HEK293 (cell line): ENCODE results near the gene PHKA2.

ENCODE experiments used
- CTCF ChIA-PET: fragments of 350-600 bp; formaldehyde crosslinking; extraction: SDS; loops from one replicate; lab custom pipeline; 2021; ENCODE audit warnings: antibody characterized with exemption; lab: Yijun Ruan, JAX
- POLR2A ChIA-PET: fragments of 300-600 bp; formaldehyde crosslinking; extraction: SDS; loops from one replicate; lab custom pipeline; 2020; ENCODE audit warnings: antibody characterized with exemption, inconsistent platforms; lab: Yijun Ruan, JAX
- H3K27ac ChIP-seq: fragments of 200-500 bp; sonication (Bioruptor generic); 2 replicates; pipeline ENCODE4 v1.5.1; 2014; ENCODE audit warnings: low read depth, low read length, control low read depth, inconsistent platforms; ENCODE audit errors: extremely low read depth
- H3K36me3 ChIP-seq, 2 experiments: fragments of 200-500 bp in 1 of 2; sonication (Bioruptor generic) in 1 of 2; 1 replicate in 1 of 2; 2 replicates in 1 of 2; pipeline ENCODE4 v1.5.1; 2014 to 2017; ENCODE audit warnings: inconsistent platforms in 2 of 2, low read length in 2 of 2; ENCODE audit not compliant: control insufficient read depth in 2 of 2, insufficient read depth in 1 of 2
- H3K4me1 ChIP-seq: fragments of 200-500 bp; sonication (Bioruptor generic); 2 replicates; pipeline ENCODE4 v1.5.1; 2014; ENCODE audit warnings: mild to moderate bottlenecking, low read length, inconsistent platforms; ENCODE audit not compliant: control insufficient read depth, insufficient read depth
- H3K4me3 ChIP-seq: 2 replicates; pipeline ENCODE4 v1.5.1; 2011; ENCODE audit warnings: low read depth, mild to moderate bottlenecking, control low read depth, low read length, moderate library complexity
- H3K9me3 ChIP-seq: fragments of 200-500 bp; sonication (Bioruptor generic); 2 replicates; pipeline ENCODE4 v1.5.1; 2014; ENCODE audit warnings: low read depth, low read length, inconsistent platforms; ENCODE audit not compliant: control insufficient read depth, insufficient read depth
- GFI1B ChIP-seq: fragments of 450-650 bp; formaldehyde crosslinking; IDR thresholded peaks from 2 replicates; pipeline ENCODE4 v1.5.1; 2016; ENCODE audit warnings: missing biosample characterization, missing genetic modification characterization
- GLI4 ChIP-seq: fragments of 450-650 bp; formaldehyde crosslinking; IDR thresholded peaks from 2 replicates; pipeline ENCODE4 v1.5.1; 2016; ENCODE audit warnings: missing biosample characterization, missing genetic modification characterization
- INSM2 ChIP-seq: fragments of 450-650 bp; formaldehyde crosslinking; IDR thresholded peaks from 2 replicates; pipeline ENCODE4 v1.5.1; 2016; ENCODE audit warnings: missing biosample characterization, missing genetic modification characterization
- KLF7 ChIP-seq: fragments of 450-650 bp; formaldehyde crosslinking; IDR thresholded peaks from 2 replicates; pipeline ENCODE4 v1.5.1; 2016; ENCODE audit warnings: missing biosample characterization, missing genetic modification characterization, borderline replicate concordance
- PBX3 ChIP-seq: sonication (generic); formaldehyde crosslinking; IDR thresholded peaks from 2 replicates; pipeline ENCODE4 v1.8.1; 2022; ENCODE audit warnings: mild to moderate bottlenecking, moderate library complexity, missing genetic modification reagents
- ZBTB17 ChIP-seq: fragments of 450-650 bp; formaldehyde crosslinking; IDR thresholded peaks from 2 replicates; pipeline ENCODE4 v1.5.1; 2016; ENCODE audit warnings: missing biosample characterization, missing genetic modification characterization
- ZEB2 ChIP-seq: fragments of 450-650 bp; formaldehyde crosslinking; IDR thresholded peaks from 2 replicates; pipeline ENCODE4 v1.5.1; 2016; ENCODE audit warnings: missing biosample characterization, missing genetic modification characterization
- ZFP41 ChIP-seq: fragments of 450-650 bp; formaldehyde crosslinking; IDR thresholded peaks from 2 replicates; pipeline ENCODE4 v1.5.1; 2016; ENCODE audit warnings: missing biosample characterization, missing genetic modification characterization, borderline replicate concordance
- ZNF157 ChIP-seq: fragments of 450-650 bp; formaldehyde crosslinking; IDR thresholded peaks from 2 replicates; pipeline ENCODE4 v1.5.1; 2016; ENCODE audit warnings: missing biosample characterization, missing genetic modification characterization
- ZNF184 ChIP-seq: fragments of 450-650 bp; IDR thresholded peaks from 2 replicates; pipeline ENCODE4 v1.5.1; 2018; ENCODE audit warnings: missing biosample characterization, mild to moderate bottlenecking, missing genetic modification characterization
- ZNF274 ChIP-seq, 2 experiments: fragments of 200-500 bp in 1 of 2; fragments of 450-650 bp in 1 of 2; sonication (Bioruptor generic) in 1 of 2; formaldehyde crosslinking in 1 of 2; IDR thresholded peaks; 2 replicates each; pipeline versions ENCODE4 v1.5.1 to v1.6.1; 2014 to 2016; ENCODE audit warnings: borderline replicate concordance in 1 of 2, inconsistent platforms in 1 of 2, low read length in 1 of 2, missing biosample characterization in 1 of 2, missing genetic modification characterization in 1 of 2
- ZNF391 ChIP-seq: fragments of 450-650 bp; formaldehyde crosslinking; IDR thresholded peaks from 2 replicates; pipeline ENCODE4 v1.5.1; 2016; ENCODE audit warnings: low read depth, missing biosample characterization, missing genetic modification characterization, borderline replicate concordance
- ZNF394 ChIP-seq: fragments of 450-650 bp; formaldehyde crosslinking; IDR thresholded peaks from 2 replicates; pipeline ENCODE4 v1.5.1; 2016; ENCODE audit warnings: missing biosample characterization, missing genetic modification characterization, mild to moderate bottlenecking, moderate library complexity, borderline replicate concordance
- ZNF48 ChIP-seq: fragments of 450-650 bp; formaldehyde crosslinking; IDR thresholded peaks from 2 replicates; pipeline ENCODE4 v1.5.1; 2016; ENCODE audit warnings: missing biosample characterization, missing genetic modification characterization
- ZNF488 ChIP-seq: fragments of 450-650 bp; formaldehyde crosslinking; IDR thresholded peaks from 2 replicates; pipeline ENCODE4 v1.5.1; 2016; ENCODE audit warnings: missing biosample characterization, missing genetic modification characterization
- ZNF510 ChIP-seq: fragments of 450-650 bp; formaldehyde crosslinking; IDR thresholded peaks from 2 replicates; pipeline ENCODE4 v1.5.1; 2018; ENCODE audit warnings: mild to moderate bottlenecking, missing genetic modification characterization, missing biosample characterization; ENCODE audit not compliant: insufficient replicate concordance
- ZNF529 ChIP-seq: fragments of 450-650 bp; formaldehyde crosslinking; IDR thresholded peaks from 2 replicates; pipeline ENCODE4 v1.5.1; 2017; ENCODE audit warnings: missing genetic modification characterization, missing biosample characterization; ENCODE audit not compliant: insufficient replicate concordance
- ZNF530 ChIP-seq: fragments of 450-650 bp; formaldehyde crosslinking; IDR thresholded peaks from 2 replicates; pipeline ENCODE4 v1.5.1; 2016; ENCODE audit warnings: low read depth, missing biosample characterization, missing genetic modification characterization
- ZNF626 ChIP-seq: fragments of 450-650 bp; sonication (Bioruptor Pico); formaldehyde crosslinking; IDR thresholded peaks from 2 replicates; pipeline ENCODE4 v1.5.1; 2018; ENCODE audit warnings: missing biosample characterization, missing genetic modification characterization, inconsistent platforms
- ZNF654 ChIP-seq: fragments of 450-650 bp; formaldehyde crosslinking; IDR thresholded peaks from 2 replicates; pipeline ENCODE4 v1.5.1; 2016; ENCODE audit warnings: low read depth, missing biosample characterization, missing genetic modification characterization
- ZNF658 ChIP-seq: fragments of 450-650 bp; formaldehyde crosslinking; IDR thresholded peaks from 2 replicates; pipeline ENCODE4; 2016; ENCODE audit warnings: missing biosample characterization, missing genetic modification characterization
- ZNF791 ChIP-seq: fragments of 450-650 bp; formaldehyde crosslinking; IDR thresholded peaks from 2 replicates; pipeline ENCODE4 v1.5.1; 2016; ENCODE audit warnings: missing biosample characterization, missing genetic modification characterization
- TF ChIP-seq, protein P1 (sequence below): fragments of 450-650 bp; formaldehyde crosslinking; IDR thresholded peaks from 2 replicates; pipeline ENCODE4 v1.5.1; 2016; ENCODE audit warnings: missing biosample characterization, missing genetic modification characterization
- TF ChIP-seq, protein P2 (sequence below): fragments of 450-650 bp; formaldehyde crosslinking; conservative IDR thresholded peaks from 2 replicates; pipeline ENCODE4 v1.5.1; 2016; ENCODE audit warnings: low read depth, missing biosample characterization, missing genetic modification characterization
- TF ChIP-seq, protein P3 (sequence below): fragments of 450-650 bp; formaldehyde crosslinking; IDR thresholded peaks from 2 replicates; pipeline ENCODE4 v1.5.1; 2016; ENCODE audit warnings: missing biosample characterization, missing genetic modification characterization, borderline replicate concordance
- TF ChIP-seq, protein P4 (sequence below): fragments of 450-650 bp; formaldehyde crosslinking; IDR thresholded peaks from 2 replicates; pipeline ENCODE4 v1.5.1; 2017; ENCODE audit warnings: missing biosample characterization, missing genetic modification characterization

The PHKA2 gene

DNA sequence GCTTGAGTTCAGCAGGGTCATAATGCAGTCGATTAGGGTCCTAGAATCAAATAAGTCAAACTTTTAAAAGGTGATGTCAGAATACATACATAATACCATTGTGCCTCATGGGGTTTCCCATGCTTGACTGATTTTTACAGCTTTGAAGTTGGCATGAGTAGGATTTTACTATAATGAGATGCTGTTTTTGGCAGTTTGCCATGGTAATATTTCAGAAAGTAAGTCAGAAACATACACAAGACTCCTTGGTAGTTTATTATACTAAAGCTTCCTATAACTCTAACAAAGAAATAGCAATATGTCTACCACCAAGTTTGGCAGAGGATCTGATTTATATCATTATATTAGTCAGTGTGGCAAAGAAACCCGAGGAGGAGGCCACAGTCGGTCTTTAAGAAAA, 45.2 kb downstream of the PHKA2 start:
- Histone ChIP-seq H3K4me3 (no peak overlapping the region), H3K4me1 (peaks cover 2% of the 10 kb centered on the region; the same call in 1 of the 2 replicates), H3K9me3 (no peaks in the 10 kb centered on the region), H3K36me3 (peaks cover 4 to 61% of the 10 kb centered on the region in 2 experiments; a peak in 2 of 3 replicates), H3K27ac (no peak overlapping the region)
- POLR2A ChIA-PET = no interaction called here
- CTCF ChIA-PET = interaction anchor here (0.6 to 0.8 kb wide), 3 partner anchors 13 to 1051 kb away, joined by 3 read pairs; no protein-coding TSS in a partner anchor
- no peak for TF ChIP-seq ZNF274 (IDR thresholded peaks at IDR 0.05; ENCODE audit: low read length)
- no peak for TF ChIP-seq ZNF274 (tag by site-specific recombination; IDR thresholded peaks at IDR 0.05; ENCODE audit: borderline replicate concordance)
- peak; percentile 62; the same call in 1 of the 2 replicates for TF ChIP-seq ZBTB17 (tag by site-specific recombination)
- TF ChIP-seq ZNF184 (tag by site-specific recombination) = peak; percentile 89
- TF ChIP-seq, protein P1, sequence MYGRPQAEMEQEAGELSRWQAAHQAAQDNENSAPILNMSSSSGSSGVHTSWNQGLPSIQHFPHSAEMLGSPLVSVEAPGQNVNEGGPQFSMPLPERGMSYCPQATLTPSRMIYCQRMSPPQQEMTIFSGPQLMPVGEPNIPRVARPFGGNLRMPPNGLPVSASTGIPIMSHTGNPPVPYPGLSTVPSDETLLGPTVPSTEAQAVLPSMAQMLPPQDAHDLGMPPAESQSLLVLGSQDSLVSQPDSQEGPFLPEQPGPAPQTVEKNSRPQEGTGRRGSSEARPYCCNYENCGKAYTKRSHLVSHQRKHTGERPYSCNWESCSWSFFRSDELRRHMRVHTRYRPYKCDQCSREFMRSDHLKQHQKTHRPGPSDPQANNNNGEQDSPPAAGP (tag by site-specific recombination) = no peak
- TF ChIP-seq, protein P2, sequence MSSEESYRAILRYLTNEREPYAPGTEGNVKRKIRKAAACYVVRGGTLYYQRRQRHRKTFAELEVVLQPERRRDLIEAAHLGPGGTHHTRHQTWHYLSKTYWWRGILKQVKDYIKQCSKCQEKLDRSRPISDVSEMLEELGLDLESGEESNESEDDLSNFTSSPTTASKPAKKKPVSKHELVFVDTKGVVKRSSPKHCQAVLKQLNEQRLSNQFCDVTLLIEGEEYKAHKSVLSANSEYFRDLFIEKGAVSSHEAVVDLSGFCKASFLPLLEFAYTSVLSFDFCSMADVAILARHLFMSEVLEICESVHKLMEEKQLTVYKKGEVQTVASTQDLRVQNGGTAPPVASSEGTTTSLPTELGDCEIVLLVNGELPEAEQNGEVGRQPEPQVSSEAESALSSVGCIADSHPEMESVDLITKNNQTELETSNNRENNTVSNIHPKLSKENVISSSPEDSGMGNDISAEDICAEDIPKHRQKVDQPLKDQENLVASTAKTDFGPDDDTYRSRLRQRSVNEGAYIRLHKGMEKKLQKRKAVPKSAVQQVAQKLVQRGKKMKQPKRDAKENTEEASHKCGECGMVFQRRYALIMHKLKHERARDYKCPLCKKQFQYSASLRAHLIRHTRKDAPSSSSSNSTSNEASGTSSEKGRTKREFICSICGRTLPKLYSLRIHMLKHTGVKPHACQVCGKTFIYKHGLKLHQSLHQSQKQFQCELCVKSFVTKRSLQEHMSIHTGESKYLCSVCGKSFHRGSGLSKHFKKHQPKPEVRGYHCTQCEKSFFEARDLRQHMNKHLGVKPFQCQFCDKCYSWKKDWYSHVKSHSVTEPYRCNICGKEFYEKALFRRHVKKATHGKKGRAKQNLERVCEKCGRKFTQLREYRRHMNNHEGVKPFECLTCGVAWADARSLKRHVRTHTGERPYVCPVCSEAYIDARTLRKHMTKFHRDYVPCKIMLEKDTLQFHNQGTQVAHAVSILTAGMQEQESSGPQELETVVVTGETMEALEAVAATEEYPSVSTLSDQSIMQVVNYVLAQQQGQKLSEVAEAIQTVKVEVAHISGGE (tag by site-specific recombination) = no peak
- no peak for TF ChIP-seq ZNF529 (tag by site-specific recombination)
- no peak for TF ChIP-seq ZFP41 (tag by site-specific recombination)
- peak; percentile 9; the same call in 1 of the 2 replicates for TF ChIP-seq ZNF654 (tag by site-specific recombination)
- TF ChIP-seq ZNF626 (tag by site-specific recombination) = no peak
- TF ChIP-seq, protein P3, sequence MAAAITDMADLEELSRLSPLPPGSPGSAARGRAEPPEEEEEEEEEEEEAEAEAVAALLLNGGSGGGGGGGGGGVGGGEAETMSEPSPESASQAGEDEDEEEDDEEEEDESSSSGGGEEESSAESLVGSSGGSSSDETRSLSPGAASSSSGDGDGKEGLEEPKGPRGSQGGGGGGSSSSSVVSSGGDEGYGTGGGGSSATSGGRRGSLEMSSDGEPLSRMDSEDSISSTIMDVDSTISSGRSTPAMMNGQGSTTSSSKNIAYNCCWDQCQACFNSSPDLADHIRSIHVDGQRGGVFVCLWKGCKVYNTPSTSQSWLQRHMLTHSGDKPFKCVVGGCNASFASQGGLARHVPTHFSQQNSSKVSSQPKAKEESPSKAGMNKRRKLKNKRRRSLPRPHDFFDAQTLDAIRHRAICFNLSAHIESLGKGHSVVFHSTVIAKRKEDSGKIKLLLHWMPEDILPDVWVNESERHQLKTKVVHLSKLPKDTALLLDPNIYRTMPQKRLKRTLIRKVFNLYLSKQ (tag by site-specific recombination) = no peak
- peak; percentile 89 for TF ChIP-seq INSM2 (tag by site-specific recombination)
- TF ChIP-seq ZNF510 (tag by site-specific recombination) = peak; percentile 29
- no peak for TF ChIP-seq ZNF530 (tag by site-specific recombination)
- no peak for TF ChIP-seq KLF7 (tag by site-specific recombination)
- peak; percentile 94 for TF ChIP-seq ZNF488
- no peak for TF ChIP-seq ZNF658 (tag by site-specific recombination)
- no peak for TF ChIP-seq PBX3 (CRISPR knock-in tag)
- TF ChIP-seq ZNF391 (tag by site-specific recombination) = no peak
- TF ChIP-seq ZNF394 = peak; percentile 53; the same call in 1 of the 2 replicates
- peak; percentile 91 for TF ChIP-seq ZEB2 (tag by site-specific recombination)
- no peak for TF ChIP-seq ZNF791
- TF ChIP-seq GFI1B = peak; percentile 75
- no peak for TF ChIP-seq ZNF48 (tag by site-specific recombination)
- TF ChIP-seq ZNF157 (tag by site-specific recombination) = no peak
- no peak for TF ChIP-seq GLI4 (tag by site-specific recombination)
- TF ChIP-seq, protein P4, sequence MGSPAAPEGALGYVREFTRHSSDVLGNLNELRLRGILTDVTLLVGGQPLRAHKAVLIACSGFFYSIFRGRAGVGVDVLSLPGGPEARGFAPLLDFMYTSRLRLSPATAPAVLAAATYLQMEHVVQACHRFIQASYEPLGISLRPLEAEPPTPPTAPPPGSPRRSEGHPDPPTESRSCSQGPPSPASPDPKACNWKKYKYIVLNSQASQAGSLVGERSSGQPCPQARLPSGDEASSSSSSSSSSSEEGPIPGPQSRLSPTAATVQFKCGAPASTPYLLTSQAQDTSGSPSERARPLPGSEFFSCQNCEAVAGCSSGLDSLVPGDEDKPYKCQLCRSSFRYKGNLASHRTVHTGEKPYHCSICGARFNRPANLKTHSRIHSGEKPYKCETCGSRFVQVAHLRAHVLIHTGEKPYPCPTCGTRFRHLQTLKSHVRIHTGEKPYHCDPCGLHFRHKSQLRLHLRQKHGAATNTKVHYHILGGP = peak; percentile 67
